Upper lobe of right lung (tissue), 1 donor: Measurements from ENCODE around the gene PIP4K2A. TPM values are rescaled to one million over a fixed set of nuclear protein-coding genes. Genes with fewer than 3 reads are reported as not detected.
"Not testable (repeated sequence)": the region's sequence is repeated elsewhere in the genome, so short reads cannot be mapped to it uniquely, and the experiment has no call there.

ENCODE experiments used
- ATAC-seq: fragments of 200-7000 bp; cut with Tn5 transposase; one replicate; pipeline ENCODE4 v1.9.1; 2020; ENCODE audit warnings: mild to moderate bottlenecking, moderate library complexity
- DNase-seq: peaks from one replicate; pipeline ENCODE4 v3.0.0-alpha.2; 2020
- H3K27ac ChIP-seq: fragments of 200-600 bp; one replicate; pipeline ENCODE4 v1.8.0; 2022
- H3K27me3 ChIP-seq: fragments of 200-600 bp; one replicate; pipeline ENCODE4 v1.8.0; 2022; ENCODE audit warnings: mild to moderate bottlenecking
- H3K36me3 ChIP-seq: fragments of 200-600 bp; one replicate; pipeline ENCODE4 v1.8.0; 2022
- H3K4me1 ChIP-seq: fragments of 200-600 bp; one replicate; pipeline ENCODE4 v1.8.0; 2022
- H3K4me3 ChIP-seq: fragments of 200-600 bp; one replicate; pipeline ENCODE4 v1.8.0; 2022; ENCODE audit warnings: mild to moderate bottlenecking
- H3K9me3 ChIP-seq: fragments of 200-600 bp; one replicate; pipeline ENCODE4 v1.8.0; 2022
- CTCF ChIP-seq: fragments of 200-600 bp; IDR thresholded peaks from one replicate; pipeline ENCODE4 v1.8.0; 2022; ENCODE audit warnings: antibody characterized with exemption
- intact Hi-C: fragments of 100-400 bp; cut with DNase I; formaldehyde crosslinking; loops from one replicate; pipeline ENCODE4 v1.11.0; 2022
- total RNA-seq: library from RNA; stranded (reverse); fragmentation: NEBNext Ultra II Directional; extraction: Animal tissue kit (Norgen Biotek cat#: 25700); gene quantifications from one replicate; pipeline ENCODE4 v1.2.1, GENCODE V29; 2021
- donor health status: DM: no; HTN: yes; CAD: no; lungs with severe emphysema.

PIP4K2A gene
- total RNA-seq, 1 donor from 2014 or later = 61.2 TPM

GRCh38 chr10:22699976-22700375 is 14.4 kb downstream of the PIP4K2A start:
- Histone ChIP-seq H3K4me3 (no peak overlapping the region), H3K4me1 (peaks cover 58% of the 10 kb centered on the region), H3K36me3 (no peaks in the 10 kb centered on the region), H3K27ac (no peak overlapping the region), H3K27me3 (no peaks in the 10 kb centered on the region), H3K9me3 (no peaks in the 10 kb centered on the region)
- DNase-seq (no peak), ATAC-seq (no peak)
- intact Hi-C loops = no loop called here
- no peak for TF ChIP-seq CTCF

GRCh38 chr10:22698941-22699440 is 15.4 kb downstream of the PIP4K2A start:
- ATAC-seq = no peak
- intact Hi-C loops = no loop called here
- H3K4me1 ChIP-seq = peaks cover 49% of the 10 kb centered on the region
- no peaks in the 10 kb centered on the region for H3K9me3 ChIP-seq
- H3K27me3 ChIP-seq = no peaks in the 10 kb centered on the region
- DNase-seq = no peak
- H3K27ac ChIP-seq = no peak overlapping the region
- no peaks in the 10 kb centered on the region for H3K36me3 ChIP-seq
- no peak overlapping the region for H3K4me3 ChIP-seq
- no peak for TF ChIP-seq CTCF

- Histone ChIP-seq H3K9me3 (no peaks in the 10 kb centered on the region), H3K27me3 (no peaks in the 10 kb centered on the region), H3K36me3 (no peaks in the 10 kb centered on the region), H3K4me1 (peaks cover 47% of the 10 kb centered on the region), H3K4me3 (no peak overlapping the region), H3K27ac (no peak overlapping the region)
- no peak for ATAC-seq
- no peak for TF ChIP-seq CTCF
- DNase-seq = no peak
- intact Hi-C loops = no loop called here
Measured at GRCh38 chr10:22697800-22698199, 16.6 kb downstream of the PIP4K2A start.

- TF ChIP-seq CTCF = no peak
- Histone ChIP-seq H3K4me3 (no peak overlapping the region), H3K36me3 (no peaks in the 10 kb centered on the region), H3K9me3 (no peaks in the 10 kb centered on the region), H3K4me1 (peaks cover 40% of the 10 kb centered on the region), H3K27me3 (no peaks in the 10 kb centered on the region), H3K27ac (no peak overlapping the region)
- no peak for ATAC-seq
- intact Hi-C loops = no loop called here
- no peak for DNase-seq
Measured at GRCh38 chr10:22697101-22697500, 17.3 kb downstream of the PIP4K2A start.

- ATAC-seq (no peak), DNase-seq (no peak)
- H3K4me3 ChIP-seq = no peak overlapping the region
- no peak for TF ChIP-seq CTCF
- no peak overlapping the region for H3K27ac ChIP-seq
- intact Hi-C loops = no loop called here
- H3K9me3 ChIP-seq = no peaks in the 10 kb centered on the region
- no peaks in the 10 kb centered on the region for H3K36me3 ChIP-seq
- no peaks in the 10 kb centered on the region for H3K27me3 ChIP-seq
- peaks cover 25% of the 10 kb centered on the region for H3K4me1 ChIP-seq
Measured at GRCh38 chr10:22693860-22694259, 20.5 kb downstream of the PIP4K2A start.

- no peak for TF ChIP-seq CTCF
- H3K27ac ChIP-seq = no peak overlapping the region
- H3K36me3 ChIP-seq = no peaks in the 10 kb centered on the region
- ATAC-seq (peak; percentile 89), DNase-seq (no peak)
- no peaks in the 10 kb centered on the region for H3K9me3 ChIP-seq
- H3K4me1 ChIP-seq = peaks cover 22% of the 10 kb centered on the region
- no peak overlapping the region for H3K4me3 ChIP-seq
- intact Hi-C loops = no loop called here
- no peaks in the 10 kb centered on the region for H3K27me3 ChIP-seq
Measured at GRCh38 chr10:22693371-22693784, 21.0 kb downstream of the PIP4K2A start.

- H3K36me3 ChIP-seq, H3K4me3 ChIP-seq, H3K27me3 ChIP-seq, ATAC-seq, intact Hi-C loops, DNase-seq, H3K9me3 ChIP-seq, H3K27ac ChIP-seq: not testable (repeated sequence)
- peaks cover 18% of the 10 kb centered on the region for H3K4me1 ChIP-seq
Measured at GRCh38 chr10:22692119-22692518, 22.3 kb downstream of the PIP4K2A start.
